HG03460 (cell line): Measurements from ENCODE around the gene ZNF345.

Experiments used
- ATAC-seq: cut with Tn5 transposase; IDR thresholded peaks from one replicate; pipeline ENCODE4 v1.9.1; 2021; ENCODE audit not compliant: unreplicated experiment

ZNF345 gene

GRCh38 chr19:36916991-36917390 is 66.3 kb downstream of the ZNF345 start:
- no peak for ATAC-seq

DNA sequence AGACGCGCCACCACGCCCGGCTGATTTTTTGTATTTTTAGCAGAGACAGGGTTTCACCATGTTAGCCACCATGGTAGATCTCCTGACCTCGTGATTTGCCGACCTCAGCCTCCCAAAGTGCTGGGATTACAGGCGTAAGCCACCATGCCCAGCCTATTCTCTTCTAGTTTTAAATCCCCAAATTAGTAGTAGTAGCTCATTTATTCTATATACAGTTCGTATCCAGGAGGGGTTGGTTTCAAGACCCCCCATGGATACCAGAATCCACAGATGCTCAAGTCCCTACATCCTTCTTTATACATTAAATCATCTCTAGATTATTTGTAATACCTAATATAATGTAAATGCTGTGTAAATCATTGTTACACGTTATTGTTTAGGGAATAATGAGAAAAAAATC is 67.4 kb downstream of the ZNF345 start:
- no peak for ATAC-seq
